Activated naive CD8-positive, alpha-beta T cell treated with anti-CD3 and anti-CD28 coated beads, Interleukin-2, amount 50 U/mL, for 24 hours (primary cell): ENCODE measurements around the gene ADCY5.

Experiments
- ATAC-seq: fragments of 150-1000 bp; cut with Tn5 transposase; one replicate; pipeline ENCODE4 v1.10.0; 2021
- DNase-seq: peaks from one replicate; pipeline ENCODE4 v3.0.0; 2021
- H3K27ac Mint-ChIP-seq: one replicate; pipeline ENCODE4 v1.8.0; 2021; ENCODE audit warnings: mild to moderate bottlenecking, mixed read lengths
- H3K27me3 Mint-ChIP-seq: one replicate; pipeline ENCODE4 v1.8.0; 2021; ENCODE audit warnings: mixed read lengths
- H3K36me3 Mint-ChIP-seq: one replicate; pipeline ENCODE4 v1.8.0; 2021; ENCODE audit warnings: low read depth, mixed read lengths
- H3K4me1 Mint-ChIP-seq: one replicate; pipeline ENCODE4 v1.8.0; 2021; ENCODE audit warnings: mixed read lengths
- H3K4me3 Mint-ChIP-seq: one replicate; pipeline ENCODE4 v1.8.0; 2021; ENCODE audit warnings: mild to moderate bottlenecking, moderate library complexity, mixed read lengths
- H3K9me3 Mint-ChIP-seq: one replicate; pipeline ENCODE4 v1.8.0; 2021; ENCODE audit warnings: mixed read lengths

Gene ADCY5

GRCh38 chr3:123424999-123425712 is 23.7 kb downstream of the ADCY5 start:
- peaks cover 1% of the 10 kb centered on the region for H3K4me1 Mint-ChIP-seq
- H3K27ac Mint-ChIP-seq = no peak overlapping the region
- H3K9me3 Mint-ChIP-seq = no peaks in the 10 kb centered on the region
- no peaks in the 10 kb centered on the region for H3K36me3 Mint-ChIP-seq
- H3K4me3 Mint-ChIP-seq = no peak overlapping the region
- ATAC-seq (no peak), DNase-seq (no peak)
- H3K27me3 Mint-ChIP-seq = peaks cover 2% of the 10 kb centered on the region

- ATAC-seq (no peak), DNase-seq (no peak)
- Mint-ChIP-seq H3K4me1 (peaks cover 1% of the 10 kb centered on the region), H3K27ac (no peak overlapping the region), H3K9me3 (no peaks in the 10 kb centered on the region), H3K36me3 (no peaks in the 10 kb centered on the region), H3K27me3 (no peaks in the 10 kb centered on the region), H3K4me3 (no peak overlapping the region)
Observed at GRCh38 chr3:123424321-123424998, 24.4 kb downstream of the ADCY5 start.

- Mint-ChIP-seq H3K27me3 (no peaks in the 10 kb centered on the region), H3K4me1 (peaks cover 1% of the 10 kb centered on the region), H3K4me3 (no peak overlapping the region), H3K9me3 (no peaks in the 10 kb centered on the region), H3K27ac (no peak overlapping the region), H3K36me3 (no peaks in the 10 kb centered on the region)
- no peak for DNase-seq
- no peak for ATAC-seq
Observed at GRCh38 chr3:123423806-123424205, 25.1 kb downstream of the ADCY5 start.

- H3K4me3 Mint-ChIP-seq = no peak overlapping the region
- DNase-seq = no peak
Observed at GRCh38 chr3:123423031-123423430, 25.9 kb downstream of the ADCY5 start.

GRCh38 chr3:123422457-123422856 is 26.4 kb downstream of the ADCY5 start:
- Mint-ChIP-seq H3K4me1 (peaks cover 1% of the 10 kb centered on the region), H3K4me3 (no peak overlapping the region), H3K9me3 (no peaks in the 10 kb centered on the region), H3K36me3 (no peaks in the 10 kb centered on the region), H3K27ac (no peak overlapping the region), H3K27me3 (no peaks in the 10 kb centered on the region)
- no peak for ATAC-seq
- DNase-seq = no peak

More at GRCh38 chr3:123423031-123423430, 25.9 kb downstream of the ADCY5 start:
- H3K4me1 Mint-ChIP-seq = peaks cover 1% of the 10 kb centered on the region
- H3K27me3 Mint-ChIP-seq = no peaks in the 10 kb centered on the region
- H3K9me3 Mint-ChIP-seq = no peaks in the 10 kb centered on the region
- ATAC-seq = no peak
- H3K36me3 Mint-ChIP-seq = no peaks in the 10 kb centered on the region
- H3K27ac Mint-ChIP-seq = no peak overlapping the region

- Mint-ChIP-seq H3K9me3 (no peaks in the 10 kb centered on the region), H3K27ac (no peak overlapping the region), H3K36me3 (no peaks in the 10 kb centered on the region), H3K27me3 (no peaks in the 10 kb centered on the region), H3K4me1 (peaks cover 1% of the 10 kb centered on the region), H3K4me3 (no peak overlapping the region)
- ATAC-seq (no peak), DNase-seq (no peak)
Observed at GRCh38 chr3:123421353-123422174, 27.3 kb downstream of the ADCY5 start.

- Mint-ChIP-seq H3K4me1 (peaks cover 1% of the 10 kb centered on the region), H3K4me3 (no peak overlapping the region), H3K9me3 (no peaks in the 10 kb centered on the region), H3K27ac (no peak overlapping the region), H3K36me3 (no peaks in the 10 kb centered on the region), H3K27me3 (no peaks in the 10 kb centered on the region)
- ATAC-seq (no peak), DNase-seq (no peak)
Observed at GRCh38 chr3:123420416-123420968, 28.4 kb downstream of the ADCY5 start.

GRCh38 chr3:123419850-123420297 is 29.0 kb downstream of the ADCY5 start:
- Mint-ChIP-seq H3K27me3 (no peaks in the 10 kb centered on the region), H3K4me3 (no peak overlapping the region), H3K9me3 (no peaks in the 10 kb centered on the region), H3K4me1 (peaks cover 1% of the 10 kb centered on the region), H3K36me3 (no peaks in the 10 kb centered on the region), H3K27ac (no peak overlapping the region)
- no peak for ATAC-seq
- no peak for DNase-seq

GRCh38 chr3:123419181-123419849 is 29.6 kb downstream of the ADCY5 start:
- ATAC-seq (no peak), DNase-seq (no peak)
- Mint-ChIP-seq H3K27me3 (no peaks in the 10 kb centered on the region), H3K27ac (no peak overlapping the region), H3K36me3 (no peaks in the 10 kb centered on the region), H3K9me3 (no peaks in the 10 kb centered on the region), H3K4me1 (peaks cover 1% of the 10 kb centered on the region), H3K4me3 (no peak overlapping the region)

- Mint-ChIP-seq H3K36me3 (no peaks in the 10 kb centered on the region), H3K4me3 (no peak overlapping the region), H3K27ac (no peak overlapping the region), H3K9me3 (no peaks in the 10 kb centered on the region), H3K4me1 (no peaks in the 10 kb centered on the region), H3K27me3 (no peaks in the 10 kb centered on the region)
- ATAC-seq = no peak
- no peak for DNase-seq
Observed at GRCh38 chr3:123416647-123417046, 32.2 kb downstream of the ADCY5 start.

- ATAC-seq (no peak), DNase-seq (no peak)
- Mint-ChIP-seq H3K9me3 (no peaks in the 10 kb centered on the region), H3K4me3 (no peak overlapping the region), H3K4me1 (no peaks in the 10 kb centered on the region), H3K36me3 (no peaks in the 10 kb centered on the region), H3K27me3 (no peaks in the 10 kb centered on the region), H3K27ac (no peak overlapping the region)
Observed at GRCh38 chr3:123416173-123416572, 32.7 kb downstream of the ADCY5 start.

GRCh38 chr3:123414973-123415775 is 33.7 kb downstream of the ADCY5 start:
- H3K27me3 Mint-ChIP-seq = no peaks in the 10 kb centered on the region
- ATAC-seq (no peak), DNase-seq (no peak)
- H3K9me3 Mint-ChIP-seq = no peaks in the 10 kb centered on the region
- H3K27ac Mint-ChIP-seq = no peak overlapping the region
- H3K4me3 Mint-ChIP-seq = no peak overlapping the region
- H3K36me3 Mint-ChIP-seq = no peaks in the 10 kb centered on the region
- H3K4me1 Mint-ChIP-seq = no peaks in the 10 kb centered on the region

- no peaks in the 10 kb centered on the region for H3K36me3 Mint-ChIP-seq
- no peaks in the 10 kb centered on the region for H3K9me3 Mint-ChIP-seq
- no peak overlapping the region for H3K4me3 Mint-ChIP-seq
- ATAC-seq = no peak
- no peaks in the 10 kb centered on the region for H3K27me3 Mint-ChIP-seq
- no peak for DNase-seq
- H3K27ac Mint-ChIP-seq = no peak overlapping the region
- H3K4me1 Mint-ChIP-seq = no peaks in the 10 kb centered on the region
Observed at GRCh38 chr3:123412811-123413604, 35.9 kb downstream of the ADCY5 start.
